Mesendoderm (in vitro differentiated cells): ENCODE results near the gene TAF11L6.
"Not testable (repeated sequence)": the region's sequence is repeated elsewhere in the genome, so short reads cannot be mapped to it uniquely, and the experiment has no call there.

ENCODE experiments used
- DNase-seq: peaks from one replicate; pipeline ENCODE4 v3.0.0; 2013
- H2AK5ac ChIP-seq: 2 replicates; pipeline ENCODE4 v1.6.1; 2013; ENCODE audit warnings: low read length, inconsistent platforms
- H2BK120ac ChIP-seq: 2 replicates; pipeline ENCODE4 v1.6.1; 2013; ENCODE audit warnings: low read depth, mild to moderate bottlenecking, low read length, moderate library complexity, mixed read lengths
- H2BK15ac ChIP-seq: replicated peaks from 2 replicates; pipeline ENCODE4 v1.6.1; 2013; ENCODE audit warnings: low read depth, mild to moderate bottlenecking, moderate library complexity
- H2BK5ac ChIP-seq: 2 replicates; pipeline ENCODE4 v1.6.1; 2013; ENCODE audit warnings: low read length, inconsistent platforms
- H3K18ac ChIP-seq: 2 replicates; pipeline ENCODE4 v1.6.1; 2013; ENCODE audit warnings: mild to moderate bottlenecking, low read length, mixed read lengths
- H3K23ac ChIP-seq: one replicate; pipeline ENCODE4 v1.6.1; 2013; ENCODE audit warnings: low read length
- H3K27ac ChIP-seq: 2 replicates; pipeline ENCODE4 v1.5.1; 2013; ENCODE audit warnings: low read depth, mild to moderate bottlenecking, inconsistent platforms, low read length, moderate library complexity
- H3K27me3 ChIP-seq: 2 replicates; pipeline ENCODE4 v1.6.1; 2013; ENCODE audit warnings: low read length, control low read depth, mild to moderate bottlenecking, inconsistent platforms; ENCODE audit not compliant: insufficient read depth, poor library complexity
- H3K36me3 ChIP-seq: 2 replicates; pipeline ENCODE4 v1.6.1; 2013; ENCODE audit warnings: low read length, inconsistent platforms; ENCODE audit not compliant: control insufficient read depth, insufficient read depth
- H3K4ac ChIP-seq: one replicate; pipeline ENCODE4 v1.6.1; 2013; ENCODE audit warnings: low read depth, mild to moderate bottlenecking, low read length, moderate library complexity
- H3K4me1 ChIP-seq: 2 replicates; pipeline ENCODE4 v1.6.1; 2013; ENCODE audit warnings: low read depth, low read length, inconsistent platforms; ENCODE audit not compliant: control insufficient read depth
- H3K4me2 ChIP-seq: 2 replicates; pipeline ENCODE4 v1.6.1; 2013; ENCODE audit warnings: low read length
- H3K4me3 ChIP-seq: 2 replicates; pipeline ENCODE4 v1.5.1; 2013; ENCODE audit warnings: mild to moderate bottlenecking, low read length
- H3K56ac ChIP-seq: one replicate; pipeline ENCODE4 v1.6.1; 2013; ENCODE audit warnings: low read length
- H3K79me1 ChIP-seq: 2 replicates; pipeline ENCODE4 v1.6.1; 2013; ENCODE audit warnings: low read length, inconsistent platforms
- H3K79me2 ChIP-seq: 2 replicates; pipeline ENCODE4 v1.6.1; 2013; ENCODE audit warnings: mild to moderate bottlenecking, low read length; ENCODE audit not compliant: control insufficient read depth, insufficient read depth
- H3K9ac ChIP-seq: 2 replicates; pipeline ENCODE4 v1.6.1; 2013; ENCODE audit warnings: low read length, inconsistent platforms
- H4K5ac ChIP-seq: one replicate; pipeline ENCODE4 v1.6.1; 2013; ENCODE audit warnings: low read length
- H4K8ac ChIP-seq: one replicate; pipeline ENCODE4 v1.6.1; 2013; ENCODE audit warnings: low read depth, mild to moderate bottlenecking, control low read depth, low read length, moderate library complexity
- WGBS: extraction: QIAGEN DNeasy Blood & Tissue Kit; methylation state at CpG from one replicate; pipeline ENCODE4 v1.1.7; 2013; ENCODE audit warnings: low lambda C conversion rate, missing lambda C conversion rate; ENCODE audit not compliant: insufficient coverage; ENCODE audit errors: extremely low coverage; 5-methylcytosine and 5-hydroxymethylcytosine counted together

Gene TAF11L6

GRCh38 chr5:17492770-17493169 lies 35.7 kb upstream of the TAF11L6 start:
- H2BK120ac ChIP-seq, result no peak overlapping the region
- no peaks in the 10 kb centered on the region for H3K4me1 ChIP-seq
- H3K4me3 ChIP-seq, result no peak overlapping the region
- no peak overlapping the region for H3K4ac ChIP-seq
- H3K27ac ChIP-seq, result no peak overlapping the region
- H3K4me2 ChIP-seq, result no peak overlapping the region
- no peak overlapping the region for H2BK5ac ChIP-seq
- no peak overlapping the region for H2BK15ac ChIP-seq
- H3K23ac ChIP-seq, result no peak overlapping the region
- H4K8ac ChIP-seq, result no peak overlapping the region
- no peak for DNase-seq
- no peak overlapping the region for H2AK5ac ChIP-seq
- no peaks in the 10 kb centered on the region for H3K79me2 ChIP-seq
- no peak overlapping the region for H4K5ac ChIP-seq
- H3K18ac ChIP-seq, result no peak overlapping the region
- H3K56ac ChIP-seq, result no peak overlapping the region
- no peaks in the 10 kb centered on the region for H3K27me3 ChIP-seq
- H3K79me1 ChIP-seq, result no peaks in the 10 kb centered on the region
- no CpG with 5 or more reads among the region's 3 CpGs for WGBS
- no peaks in the 10 kb centered on the region for H3K36me3 ChIP-seq
- H3K9ac ChIP-seq, result no peak overlapping the region

GRCh38 chr5:17497446-17497845 lies 31.0 kb upstream of the TAF11L6 start:
- Histone ChIP-seq H3K79me2 (no peaks in the 10 kb centered on the region), H3K27me3 (no peaks in the 10 kb centered on the region), H2BK5ac (no peak overlapping the region), H3K9ac (no peak overlapping the region), H4K5ac (no peak overlapping the region), H3K56ac (no peak overlapping the region), H3K4me1 (no peaks in the 10 kb centered on the region), H3K79me1 (no peaks in the 10 kb centered on the region), H3K36me3 (no peaks in the 10 kb centered on the region), H3K4ac (no peak overlapping the region), H3K23ac (no peak overlapping the region), H2BK120ac (no peak overlapping the region), H3K4me2 (no peak overlapping the region), H4K8ac (no peak overlapping the region), H2BK15ac (no peak overlapping the region), H2AK5ac (no peak overlapping the region), H3K4me3 (no peak overlapping the region), H3K18ac (no peak overlapping the region), H3K27ac (no peak overlapping the region)
- no peak for DNase-seq
- no CpG with 5 or more reads among the region's 4 CpGs for WGBS

GRCh38 chr5:17497931-17498330 lies 30.5 kb upstream of the TAF11L6 start, which contains the start of gene TAF11L2:
TSS of gene TAF11L2 (plus strand) at chr5:17498231.
- H3K27ac ChIP-seq, H3K79me2 ChIP-seq, H4K5ac ChIP-seq, DNase-seq, H2BK5ac ChIP-seq, H2BK120ac ChIP-seq, H2AK5ac ChIP-seq, H3K4me3 ChIP-seq, H2BK15ac ChIP-seq, H3K79me1 ChIP-seq, H4K8ac ChIP-seq, H3K18ac ChIP-seq, H3K36me3 ChIP-seq, H3K27me3 ChIP-seq, H3K9ac ChIP-seq, H3K4ac ChIP-seq, H3K56ac ChIP-seq, H3K4me1 ChIP-seq, H3K23ac ChIP-seq, H3K4me2 ChIP-seq: not testable (repeated sequence)
- WGBS, result no CpG with 5 or more reads among the region's 8 CpGs

- no peak overlapping the region for H2AK5ac ChIP-seq
- no peak overlapping the region for H2BK120ac ChIP-seq
- no peak overlapping the region for H4K8ac ChIP-seq
- H2BK5ac ChIP-seq, result no peak overlapping the region
- H3K23ac ChIP-seq, result no peak overlapping the region
- no peak overlapping the region for H3K9ac ChIP-seq
- no peak for DNase-seq
- no peaks in the 10 kb centered on the region for H3K27me3 ChIP-seq
- H3K4me3 ChIP-seq, result no peak overlapping the region
- no peaks in the 10 kb centered on the region for H3K4me1 ChIP-seq
- H3K4ac ChIP-seq, result no peak overlapping the region
- no peak overlapping the region for H3K4me2 ChIP-seq
- no peak overlapping the region for H3K56ac ChIP-seq
- no peaks in the 10 kb centered on the region for H3K79me1 ChIP-seq
- no peak overlapping the region for H4K5ac ChIP-seq
- WGBS, result no CpG with 5 or more reads among the region's 17 CpGs
- H2BK15ac ChIP-seq, result no peak overlapping the region
- H3K79me2 ChIP-seq, result no peaks in the 10 kb centered on the region
- H3K27ac ChIP-seq, result no peak overlapping the region
- H3K36me3 ChIP-seq, result no peaks in the 10 kb centered on the region
- no peak overlapping the region for H3K18ac ChIP-seq
Measured at GRCh38 chr5:17511775-17512325, 16.6 kb upstream of the TAF11L6 start.

- not testable (repeated sequence) for H2AK5ac ChIP-seq, H3K79me1 ChIP-seq, H2BK15ac ChIP-seq, H3K18ac ChIP-seq, H3K56ac ChIP-seq, H4K8ac ChIP-seq, H3K79me2 ChIP-seq, H3K23ac ChIP-seq, DNase-seq, H3K4me3 ChIP-seq, H3K4me1 ChIP-seq, H4K5ac ChIP-seq, H3K27ac ChIP-seq, H2BK5ac ChIP-seq, H2BK120ac ChIP-seq, H3K4me2 ChIP-seq, H3K4ac ChIP-seq, H3K36me3 ChIP-seq, H3K27me3 ChIP-seq, H3K9ac ChIP-seq
- WGBS, result no CpG with 5 or more reads among the region's 12 CpGs
Measured at GRCh38 chr5:17517526-17517925, 10.9 kb upstream of the TAF11L6 start.

- not testable (repeated sequence) for H3K27ac ChIP-seq, H3K36me3 ChIP-seq, H3K4me3 ChIP-seq, H3K23ac ChIP-seq, H3K27me3 ChIP-seq, H2BK15ac ChIP-seq, DNase-seq, H2BK5ac ChIP-seq, H3K4ac ChIP-seq, H3K56ac ChIP-seq, H3K79me2 ChIP-seq, H3K79me1 ChIP-seq, H3K4me2 ChIP-seq, H4K5ac ChIP-seq, H2BK120ac ChIP-seq, H3K4me1 ChIP-seq, H4K8ac ChIP-seq, H2AK5ac ChIP-seq, H3K18ac ChIP-seq, H3K9ac ChIP-seq
- WGBS, result no CpG with 5 or more reads among the region's 15 CpGs
Measured at GRCh38 chr5:17518067-17518466, 10.4 kb upstream of the TAF11L6 start, which contains the start of gene TAF11L3. TSS of gene TAF11L3 (plus strand) at chr5:17518367.
